H1 (cell line): ENCODE data around the gene UBAP2. TPM values are rescaled to one million over a fixed set of nuclear protein-coding genes. Genes with fewer than 3 reads are reported as not detected.
A peak's percentile ranks its signal among the peaks of the same experiment; 100 is the strongest.

Experiments used
- ASH2L ChIP-seq: fragments of 200-600, 300-600 bp; sonication (generic); IDR thresholded peaks from one replicate; pipeline ENCODE4 v1.7.1; 2017; ENCODE audit warnings: low read length
- BRCA1 ChIP-seq: IDR thresholded peaks from 2 replicates; pipeline ENCODE4 v1.6.1; 2012; ENCODE audit warnings: low read depth, low read length, improper control_type of control experiment
- E2F6 ChIP-seq: IDR thresholded peaks from 2 replicates; pipeline ENCODE4 v1.6.1; 2012; ENCODE audit warnings: inconsistent platforms
- EGR1 ChIP-seq: IDR thresholded peaks from 2 replicates; pipeline ENCODE4 v1.6.1; 2011; ENCODE audit warnings: low read depth, low read length, borderline replicate concordance
- EZH2 ChIP-seq: fragments of 200-600 bp; sonication (generic); IDR thresholded peaks from 2 replicates; pipeline ENCODE4 v1.7.1; 2012; ENCODE audit warnings: low read depth, mild to moderate bottlenecking, moderate library complexity, low read length, inconsistent platforms; ENCODE audit not compliant: severe bottlenecking
- JUND ChIP-seq: IDR thresholded peaks from 2 replicates; pipeline ENCODE4 v1.6.1; 2011; ENCODE audit warnings: mild to moderate bottlenecking, improper control_type of control experiment, low read length
- KDM4A ChIP-seq: IDR thresholded peaks from one replicate; pipeline ENCODE4 v1.7.1; 2012; ENCODE audit warnings: low read depth, mild to moderate bottlenecking, moderate library complexity, low read length, inconsistent platforms; ENCODE audit not compliant: severe bottlenecking
- KDM5A ChIP-seq: fragments of 200-600 bp; IDR thresholded peaks from 2 replicates; pipeline ENCODE4 v1.7.1; 2012; ENCODE audit warnings: mild to moderate bottlenecking, low read length, inconsistent platforms, mixed read lengths
- MAFK ChIP-seq: IDR thresholded peaks from 2 replicates; pipeline ENCODE4 v1.6.1; 2012; ENCODE audit warnings: low read depth, mild to moderate bottlenecking, improper control_type of control experiment, low read length
- MAX ChIP-seq: IDR thresholded peaks from 2 replicates; pipeline ENCODE4 v1.6.1; 2012; ENCODE audit warnings: inconsistent platforms
- NANOG ChIP-seq: IDR thresholded peaks from 2 replicates; pipeline ENCODE4 v1.6.1; 2011; ENCODE audit warnings: low read length, low read depth, mild to moderate bottlenecking, inconsistent platforms; ENCODE audit not compliant: insufficient read depth, poor library complexity, severe bottlenecking
- POLR2AphosphoS5 ChIP-seq: IDR thresholded peaks from 2 replicates; pipeline ENCODE4 v1.6.1; 2011; ENCODE audit warnings: low read depth, low read length
- POU5F1 ChIP-seq: IDR thresholded peaks from 2 replicates; pipeline ENCODE4 v1.6.1; 2011; ENCODE audit warnings: low read depth, mild to moderate bottlenecking, low read length, moderate library complexity
- RAD21 ChIP-seq, 2 experiments: IDR thresholded peaks in 1 of 2; conservative IDR thresholded peaks in 1 of 2; 2 replicates each; pipeline ENCODE4 v1.6.1; 2011; ENCODE audit warnings: low read depth in 2 of 2, low read length in 2 of 2, improper control_type of control experiment in 1 of 2, inconsistent platforms in 1 of 2, mild to moderate bottlenecking in 1 of 2, moderate library complexity in 1 of 2
- RBBP5 ChIP-seq: IDR thresholded peaks from 2 replicates; pipeline ENCODE4 v1.7.1; 2012; ENCODE audit warnings: low read depth, mild to moderate bottlenecking, inconsistent platforms, low read length, moderate library complexity, borderline replicate concordance
- RNF2 ChIP-seq: fragments of 200-900, 300-1000 bp; sonication (generic); IDR thresholded peaks from 2 replicates; pipeline ENCODE4 v1.7.1; 2016; ENCODE audit warnings: borderline replicate concordance, low read depth, mild to moderate bottlenecking, antibody characterized with exemption, low read length; ENCODE audit not compliant: poor library complexity, severe bottlenecking; ENCODE audit errors: missing control alignments
- RXRA ChIP-seq: IDR thresholded peaks from 2 replicates; pipeline ENCODE4 v1.6.1; 2011; ENCODE audit warnings: low read depth, mild to moderate bottlenecking, low read length, moderate library complexity; ENCODE audit not compliant: insufficient read depth
- SAP30 ChIP-seq: fragments of 300-600 bp; sonication (generic); IDR thresholded peaks from 2 replicates; pipeline ENCODE4 v1.7.1; 2012; ENCODE audit warnings: low read length, moderate library complexity, mild to moderate bottlenecking, inconsistent platforms; ENCODE audit not compliant: insufficient read depth, insufficient replicate concordance
- SP2 ChIP-seq: IDR thresholded peaks from 2 replicates; pipeline ENCODE4 v1.6.1; 2012; ENCODE audit warnings: mild to moderate bottlenecking, low read length, inconsistent platforms
- SRF ChIP-seq: IDR thresholded peaks from 2 replicates; pipeline ENCODE4 v1.6.1; 2011; ENCODE audit warnings: mild to moderate bottlenecking, low read depth, low read length, moderate library complexity
- SUZ12 ChIP-seq: fragments of 200-600 bp; sonication (generic); IDR thresholded peaks from 2 replicates; pipeline ENCODE4 v1.6.1; 2012; ENCODE audit warnings: mild to moderate bottlenecking, inconsistent platforms, low read length, moderate library complexity, mixed read lengths
- YY1 ChIP-seq: IDR thresholded peaks from 2 replicates; pipeline ENCODE4 v1.6.1; 2011; ENCODE audit warnings: low read depth, mild to moderate bottlenecking, low read length
- polyA plus RNA-seq, 7 experiments: library from polyadenylated mRNA; depleted of rRNA in 3 of 7; stranded (reverse) in 5 of 7; unstranded in 2 of 7; fragments of >200 nt in 5 of 7; fragments of 200-250 nt in 2 of 7; gene quantifications; 1 replicate in 5 of 7; 2 replicates in 1 of 7; 4 replicates in 1 of 7; pipeline versions ENCODE4 v1.2.1 to v1.2.3, GENCODE V29; 2011 to 2013; ENCODE audit warnings: missing spikeins in 2 of 7, mixed read lengths in 2 of 7
- total RNA-seq: library from RNA; stranded (reverse); fragmentation: NEBNext Ultra II Directional; extraction: Animal tissue kit (Norgen Biotek cat#: 25700); gene quantifications from 2 replicates; pipeline ENCODE4 v1.2.1, GENCODE V29; 2021

The UBAP2 gene
- total and polyA plus RNA-seq, 2 of the 8 experiments (the other 6 are each of a cell fraction or from before 2014, with no cell fraction given): 75.0 to 81.4 TPM

- TF ChIP-seq EZH2 (no peak), RBBP5 (peak; percentile 44), BRCA1 (no peak), SUZ12 (no peak), E2F6 (peak; percentile 99), RXRA (no peak), EGR1 (no peak), MAX (peak; percentile 98), POU5F1 (no peak), YY1 (peak; percentile 72; the same call in 1 of the 2 replicates), NANOG (no peak), ASH2L (peak; percentile 82), RAD21 (IDR thresholded peaks at IDR 0.05 in 1 of 2, conservative IDR thresholded peaks at IDR 0.05 in 1 of 2; ENCODE audit: low read depth in 2 of 2, low read length in 2 of 2) (peak in 1 of 2 experiments; percentile 0; a peak in 1 of 4 replicates), KDM5A (peak; percentile 72), KDM4A (peak; percentile 99), MAFK (no peak), RNF2 (no peak), SP2 (no peak), SAP30 (no peak), SRF (peak; percentile 48), POLR2AphosphoS5 (peak; percentile 98), JUND (0 out of 2 replicates have a peak, but pooled peaks have one; percentile 4)
Measured at GRCh38 chr9:34048727-34049629, at the start of gene UBAP2 (continued).
